Ectodermal cell (in vitro differentiated cells): ENCODE measurements around the gene RELCH.

Source experiments
- H3K27ac ChIP-seq: 2 replicates; pipeline ENCODE4 v1.7.0; 2013; ENCODE audit warnings: mild to moderate bottlenecking, low read depth, low read length; ENCODE audit not compliant: insufficient read depth, poor library complexity, severe bottlenecking
- H3K27me3 ChIP-seq: 2 replicates; pipeline ENCODE4 v1.7.0; 2013; ENCODE audit warnings: mild to moderate bottlenecking, low read length; ENCODE audit not compliant: insufficient read depth, control insufficient read depth, poor library complexity, severe bottlenecking
- H3K36me3 ChIP-seq: one replicate; pipeline ENCODE4 v1.7.0; 2013; ENCODE audit warnings: low read length; ENCODE audit not compliant: control insufficient read depth, insufficient read depth
- H3K4me1 ChIP-seq: one replicate; pipeline ENCODE4 v1.7.0; 2013; ENCODE audit warnings: low read length; ENCODE audit not compliant: control insufficient read depth, insufficient read depth
- H3K4me3 ChIP-seq: 2 replicates; pipeline ENCODE4 v1.7.0; 2013; ENCODE audit warnings: low read depth, low read length, control low read depth; ENCODE audit not compliant: insufficient read depth
- H3K9me3 ChIP-seq: 2 replicates; pipeline ENCODE4 v1.7.0; 2013; ENCODE audit warnings: mild to moderate bottlenecking, low read length, moderate library complexity; ENCODE audit not compliant: control insufficient read depth
- WGBS, 2 experiments: methylation state at CpG; one replicate each; pipeline ENCODE4 v1.1.7; 2013; ENCODE audit warnings: missing lambda C conversion rate in 2 of 2; 5-methylcytosine and 5-hydroxymethylcytosine counted together

The RELCH gene

GRCh38 chr18:62327977-62328376 is 140.9 kb downstream of the RELCH start:
- WGBS, 2 experiments = 91% methylated on average over 7 of the region's 7 CpGs
- peaks cover 51% of the 10 kb centered on the region for H3K27me3 ChIP-seq
- H3K27ac ChIP-seq = no peak overlapping the region
- H3K9me3 ChIP-seq = no peaks in the 10 kb centered on the region
- H3K4me1 ChIP-seq = no peaks in the 10 kb centered on the region
- no peak overlapping the region for H3K4me3 ChIP-seq
- H3K36me3 ChIP-seq = no peaks in the 10 kb centered on the region

DNA sequence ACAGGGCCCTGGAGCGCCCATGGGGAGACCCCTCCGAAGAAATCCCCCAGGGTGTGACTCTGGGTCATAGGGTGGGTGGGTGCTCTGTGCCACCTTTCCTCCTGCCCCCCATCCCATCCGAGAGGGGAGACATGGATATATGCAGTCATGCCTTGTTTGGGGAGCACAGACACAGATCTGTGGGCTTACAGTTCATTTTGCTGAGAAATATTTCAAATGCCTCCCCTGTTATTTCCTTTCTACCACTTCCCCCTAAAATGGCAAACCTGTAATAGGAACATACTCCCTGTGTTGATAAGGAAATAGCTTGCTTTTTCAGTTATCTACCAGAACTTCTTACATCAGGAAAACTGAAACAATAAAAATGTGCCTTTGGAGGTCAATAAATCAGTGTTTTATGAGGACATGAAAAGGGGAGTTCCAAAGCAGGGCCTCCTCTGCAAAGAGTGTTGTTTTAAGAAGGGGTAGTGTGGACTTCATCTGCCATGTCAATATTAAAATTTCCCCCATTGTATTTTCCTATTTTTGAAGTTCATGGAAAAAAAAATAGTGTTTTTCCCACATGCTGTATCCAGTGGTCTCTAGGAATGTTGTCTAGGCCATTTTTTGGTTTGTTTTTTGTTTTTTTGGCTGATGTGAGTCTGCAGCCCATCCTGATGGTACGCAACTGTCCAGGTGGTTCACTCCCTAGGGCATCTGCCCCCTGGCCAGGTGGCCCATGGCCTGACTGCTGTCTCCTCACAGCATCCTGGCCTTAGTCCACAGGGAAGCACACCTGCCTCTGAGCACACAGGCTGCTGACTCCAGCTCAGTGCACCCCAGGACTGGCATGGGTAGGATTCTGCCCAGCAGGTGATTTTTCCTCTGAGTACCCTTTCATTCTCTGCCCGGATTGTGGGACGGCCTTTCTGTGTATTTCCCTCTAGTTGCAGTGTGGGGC is 141.8 kb downstream of the RELCH start:
- Histone ChIP-seq H3K9me3 (no peaks in the 10 kb centered on the region), H3K4me3 (no peak overlapping the region), H3K4me1 (no peaks in the 10 kb centered on the region), H3K27ac (no peak overlapping the region), H3K27me3 (peaks cover 44% of the 10 kb centered on the region), H3K36me3 (no peaks in the 10 kb centered on the region)
- WGBS, 2 experiments = 72 to 74% methylated on average over 6 of the region's 6 CpGs

DNA sequence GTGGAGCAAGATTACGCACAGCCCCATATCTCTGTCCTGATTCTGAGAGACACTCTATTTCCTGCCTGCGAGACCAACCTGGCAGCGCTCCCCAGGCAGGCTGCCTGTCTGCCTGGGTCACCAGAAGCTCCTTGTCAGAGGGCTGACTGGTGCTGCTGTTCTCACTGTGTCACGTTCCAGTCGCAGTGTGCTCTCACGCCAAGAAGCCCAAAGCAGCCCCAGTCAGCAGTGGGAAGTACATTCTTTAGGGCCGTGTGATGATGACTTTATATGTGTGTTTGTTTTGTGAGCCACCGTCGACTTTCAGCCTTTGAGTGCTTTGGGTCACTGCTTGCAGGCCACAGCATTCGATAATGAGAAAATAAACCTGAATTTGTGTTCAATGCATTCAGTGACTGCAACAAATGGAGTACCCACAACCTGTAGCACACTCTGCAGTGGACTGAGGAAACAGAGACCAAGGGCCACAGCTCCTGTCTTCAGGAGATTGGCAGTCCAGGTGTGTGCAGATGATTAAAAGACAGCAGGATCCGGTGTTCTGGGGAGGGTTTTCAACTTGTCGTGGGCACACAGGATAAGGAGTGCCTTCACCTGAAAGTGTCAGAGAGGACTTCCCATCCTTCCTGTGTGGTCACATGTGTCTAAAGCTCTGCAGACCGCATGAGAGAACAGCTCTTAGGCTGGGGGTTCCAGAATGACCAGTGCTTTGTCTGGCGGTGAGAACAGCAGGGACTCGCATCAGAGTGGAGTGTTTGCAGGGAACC is 142.8 kb downstream of the RELCH start:
- H3K27ac ChIP-seq = no peak overlapping the region
- no peaks in the 10 kb centered on the region for H3K9me3 ChIP-seq
- WGBS, 2 experiments = 72 to 78% methylated on average over 15 of the region's 15 CpGs
- H3K36me3 ChIP-seq = no peaks in the 10 kb centered on the region
- H3K4me1 ChIP-seq = no peaks in the 10 kb centered on the region
- H3K27me3 ChIP-seq = peaks cover 33% of the 10 kb centered on the region
- no peak overlapping the region for H3K4me3 ChIP-seq

DNA sequence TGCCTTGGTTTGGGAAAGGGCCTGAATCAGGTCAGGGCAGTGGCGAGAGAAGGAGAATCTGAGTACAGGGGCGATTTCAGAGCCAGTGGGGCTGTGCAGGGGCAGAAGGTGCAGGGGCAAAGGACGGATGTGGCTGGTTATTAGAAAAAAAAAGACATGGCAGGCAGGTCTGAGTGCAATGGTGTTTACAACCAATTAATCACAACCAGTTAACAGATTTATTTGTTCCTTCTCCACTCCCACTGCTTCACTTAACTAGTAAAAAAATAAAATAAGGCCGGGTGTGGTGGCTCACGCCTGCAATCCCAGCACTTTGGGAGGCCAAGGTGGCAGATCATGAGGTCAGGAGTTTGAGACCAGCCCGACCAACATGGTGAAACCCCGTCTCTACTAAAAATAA is 143.6 kb downstream of the RELCH start:
- Histone ChIP-seq H3K4me3 (no peak overlapping the region), H3K4me1 (no peaks in the 10 kb centered on the region), H3K9me3 (no peaks in the 10 kb centered on the region), H3K27me3 (peaks cover 27% of the 10 kb centered on the region), H3K36me3 (no peaks in the 10 kb centered on the region), H3K27ac (no peak overlapping the region)
- WGBS, 2 experiments = 91 to 94% methylated on average over 7 of the region's 7 CpGs

DNA sequence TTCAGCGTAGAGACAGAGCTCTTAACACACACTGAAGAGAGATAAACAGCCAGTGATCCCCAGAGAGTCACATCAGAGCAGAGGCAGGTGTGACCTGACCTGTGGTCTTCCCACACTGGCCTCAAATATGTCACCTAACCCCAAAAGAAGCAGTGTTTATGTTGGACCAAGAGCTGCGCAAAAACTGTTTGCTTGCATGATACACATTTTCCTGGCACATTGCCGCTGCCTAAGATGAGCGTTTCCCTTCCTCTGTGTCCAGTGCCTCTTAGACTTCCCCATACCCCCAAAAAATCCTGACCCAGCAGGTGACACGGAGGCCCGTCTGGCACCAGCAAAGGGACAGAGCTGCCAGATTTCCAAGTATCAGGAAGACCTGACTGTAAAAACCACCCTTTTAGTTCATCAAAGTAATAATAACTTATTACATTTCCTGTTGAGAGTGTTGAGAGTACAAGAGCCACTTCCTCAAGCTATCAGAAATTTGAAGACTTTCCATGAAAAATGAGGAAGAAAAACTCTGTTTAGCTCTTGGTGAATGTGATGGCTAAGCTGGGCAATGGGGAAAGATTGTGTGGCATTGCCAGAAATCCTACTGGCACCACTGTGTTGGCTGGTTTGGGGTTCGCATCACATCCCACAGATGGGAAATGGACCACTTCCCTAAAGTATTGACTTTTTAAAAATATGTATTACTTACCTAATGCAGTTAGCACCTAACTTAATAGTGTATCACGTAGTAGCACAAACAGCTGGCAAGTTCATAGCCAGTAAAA is 144.7 kb downstream of the RELCH start:
- Histone ChIP-seq H3K9me3 (no peaks in the 10 kb centered on the region), H3K36me3 (no peaks in the 10 kb centered on the region), H3K4me3 (no peak overlapping the region), H3K27ac (no peak overlapping the region), H3K27me3 (peaks cover 15% of the 10 kb centered on the region), H3K4me1 (no peaks in the 10 kb centered on the region)
- WGBS, 2 experiments = 92% methylated on average over 8 of the region's 8 CpGs

GRCh38 chr18:62332431-62332830 is 145.4 kb downstream of the RELCH start:
- peaks cover 9% of the 10 kb centered on the region for H3K27me3 ChIP-seq
- no peaks in the 10 kb centered on the region for H3K9me3 ChIP-seq
- no peak overlapping the region for H3K27ac ChIP-seq
- H3K4me1 ChIP-seq = no peaks in the 10 kb centered on the region
- no peak overlapping the region for H3K4me3 ChIP-seq
- no peaks in the 10 kb centered on the region for H3K36me3 ChIP-seq
- 88 to 100% methylated on average over 3 of the region's 3 CpGs for WGBS, 2 experiments

DNA sequence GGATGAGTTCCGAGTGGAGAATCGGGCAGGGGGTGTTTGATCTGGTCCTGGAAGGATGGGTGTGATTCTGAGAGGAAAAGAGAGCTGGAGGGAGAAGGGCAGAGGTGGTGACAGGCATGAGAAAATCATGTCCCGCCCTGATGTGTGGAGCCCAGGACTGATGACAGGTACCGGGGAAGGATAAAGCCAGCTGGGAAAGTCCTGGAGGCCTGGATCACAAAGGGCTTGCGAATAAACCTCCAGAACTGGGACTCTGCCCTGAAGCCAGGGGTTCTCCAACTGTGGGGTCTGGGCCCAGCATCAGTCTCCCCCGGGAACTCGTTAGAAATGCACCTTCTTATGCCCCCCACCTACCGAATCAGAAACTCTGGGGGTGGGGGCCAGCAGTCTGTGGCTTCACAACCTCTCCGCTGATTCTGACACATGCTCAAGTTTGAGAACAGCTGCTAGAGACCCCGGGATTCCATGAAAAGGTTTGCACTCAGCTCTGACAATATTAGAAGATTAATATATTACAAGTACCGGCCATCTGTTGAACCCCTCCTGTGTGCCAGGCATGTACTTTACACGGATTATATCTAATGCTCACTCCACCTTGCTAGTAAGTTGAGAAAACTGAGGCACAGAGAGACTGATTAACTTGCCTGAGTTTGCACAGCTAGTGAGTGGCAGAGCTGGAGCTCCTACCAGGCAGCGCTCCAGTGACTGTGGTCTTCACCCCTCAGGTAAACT is 146.1 kb downstream of the RELCH start:
- WGBS, 2 experiments = 89 to 90% methylated on average over 13 of the region's 13 CpGs
- no peaks in the 10 kb centered on the region for H3K4me1 ChIP-seq
- peaks cover 2% of the 10 kb centered on the region for H3K27me3 ChIP-seq
- no peaks in the 10 kb centered on the region for H3K9me3 ChIP-seq
- H3K4me3 ChIP-seq = no peak overlapping the region
- no peak overlapping the region for H3K27ac ChIP-seq
- no peaks in the 10 kb centered on the region for H3K36me3 ChIP-seq

- Histone ChIP-seq H3K27ac (no peak overlapping the region), H3K9me3 (no peaks in the 10 kb centered on the region), H3K27me3 (no peaks in the 10 kb centered on the region), H3K4me1 (peaks cover 6% of the 10 kb centered on the region), H3K4me3 (no peak overlapping the region), H3K36me3 (no peaks in the 10 kb centered on the region)
- 87 to 93% methylated on average over 8 of the region's 8 CpGs for WGBS, 2 experiments
These were observed 147.1 kb downstream of the RELCH start for GRCh38 chr18:62334120-62334519.

DNA sequence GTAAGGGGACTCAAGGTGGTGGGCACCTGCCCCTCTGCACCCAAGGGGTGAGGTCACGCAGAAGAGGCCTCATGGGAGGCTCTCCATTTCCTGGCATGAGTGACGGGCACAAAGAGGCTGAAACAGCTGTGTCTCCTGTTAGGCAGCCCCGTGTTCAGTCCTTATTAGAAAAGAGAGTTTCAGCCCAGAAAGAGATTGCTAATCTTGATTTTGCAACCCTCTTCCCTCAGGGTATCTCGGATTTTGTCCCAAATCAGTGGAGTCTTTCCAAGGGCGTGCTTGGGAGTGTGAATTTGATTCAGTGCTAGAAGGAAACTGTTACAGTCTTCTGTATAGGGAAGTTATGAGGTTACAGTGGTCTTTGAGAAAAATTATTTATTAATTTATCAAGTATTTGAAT is 148.4 kb downstream of the RELCH start:
- Histone ChIP-seq H3K9me3 (no peaks in the 10 kb centered on the region), H3K4me1 (peaks cover 11% of the 10 kb centered on the region), H3K27me3 (no peaks in the 10 kb centered on the region), H3K36me3 (no peaks in the 10 kb centered on the region), H3K4me3 (no peak overlapping the region), H3K27ac (no peak overlapping the region)
- WGBS, 2 experiments = 89 to 95% methylated on average over 5 of the region's 5 CpGs
